ENCODE measurements around the gene TECTB. TPM values are rescaled to one million over a fixed set of nuclear protein-coding genes. Genes with fewer than 3 reads are reported as not detected.

The TECTB gene
- total RNA-seq, 2 donors from 2014 or later, result not detected

DNA sequence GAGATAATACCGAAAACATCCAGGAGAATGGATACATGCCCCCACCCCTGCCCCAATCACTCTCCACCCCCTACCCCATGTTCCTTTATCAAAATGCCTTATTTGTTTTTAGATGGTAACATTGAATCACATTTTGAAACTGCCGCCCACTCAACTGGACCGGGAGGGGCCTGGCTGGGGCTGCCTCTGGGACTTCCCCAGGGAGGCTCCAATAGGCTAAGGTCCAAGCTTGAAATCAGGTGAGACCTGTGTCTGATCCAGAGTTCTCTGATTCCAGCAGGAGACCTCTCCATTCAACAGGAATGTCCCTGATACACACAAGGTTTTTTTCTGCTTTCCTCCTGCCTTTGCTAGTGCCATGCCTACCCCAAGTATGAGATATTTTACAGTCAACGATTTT is 47.0 kb downstream of the TECTB start:
- Mint-ChIP-seq H3K27ac (no peak overlapping the region), H3K9me3 (no peaks in the 10 kb centered on the region)
- DNase-seq, result no peak

DNA sequence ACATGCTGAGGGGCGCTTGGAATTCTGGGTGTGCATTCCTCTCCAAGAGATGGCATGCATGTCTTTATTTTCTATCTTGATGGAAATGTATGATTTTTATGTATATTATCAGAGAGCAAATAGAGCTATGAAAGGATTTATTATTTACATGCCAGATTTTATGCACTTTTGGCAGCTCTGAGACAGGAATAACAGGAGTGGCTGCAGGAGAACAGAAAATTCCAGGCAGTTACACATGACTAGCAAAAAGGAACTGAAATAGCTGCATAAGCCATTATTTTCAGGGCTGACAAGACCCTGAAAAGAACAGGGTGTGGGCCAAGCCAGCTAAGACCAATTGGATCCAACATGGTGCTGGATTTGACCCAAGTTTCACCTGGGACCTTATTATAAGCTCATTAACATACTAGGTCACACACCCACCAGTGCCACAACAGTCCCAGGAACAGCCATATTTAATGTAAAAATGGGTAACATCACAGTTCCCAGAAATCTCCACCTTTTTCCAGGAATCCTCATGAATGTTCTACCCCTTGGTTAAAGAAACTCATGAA is 47.5 kb downstream of the TECTB start:
- Mint-ChIP-seq H3K9me3 (no peaks in the 10 kb centered on the region), H3K36me3 (ENCODE audit: low read depth) (no peaks in the 10 kb centered on the region), H3K27me3 (ENCODE audit: insufficient read depth) (peaks cover 8% of the 10 kb centered on the region), H3K27ac (no peak overlapping the region), H3K4me3 (no peak overlapping the region), H3K4me1 (peaks cover 9% of the 10 kb centered on the region)
- no peaks in the 10 kb centered on the region for H3K27me3 ChIP-seq (ENCODE audit: control insufficient read depth, insufficient read depth, low read length, poor library complexity, severe bottlenecking)
- peaks cover 9% of the 10 kb centered on the region for H3K4me1 ChIP-seq (ENCODE audit: control insufficient read depth, insufficient read depth, low read length)
- no peak overlapping the region for H3K9ac ChIP-seq (ENCODE audit: extremely low read depth, low read length, poor library complexity, severe bottlenecking)
- no peaks in the 10 kb centered on the region for H3K9me3 ChIP-seq (ENCODE audit: control insufficient read depth, low read length)
- no peaks in the 10 kb centered on the region for H3K36me3 ChIP-seq (ENCODE audit: control insufficient read depth, insufficient read depth, low read length)
- 94 to 100% methylated on average over 1 of the region's 1 CpG for WGBS, 2 experiments (ENCODE audit: insufficient coverage in 1 of 2, insufficient read length in 1 of 2)
- H3K27ac ChIP-seq (ENCODE audit: low read depth, low read length), result no peak overlapping the region
- H3K4me3 ChIP-seq (ENCODE audit: low read length), result no peak overlapping the region
- TF ChIP-seq, protein P1, sequence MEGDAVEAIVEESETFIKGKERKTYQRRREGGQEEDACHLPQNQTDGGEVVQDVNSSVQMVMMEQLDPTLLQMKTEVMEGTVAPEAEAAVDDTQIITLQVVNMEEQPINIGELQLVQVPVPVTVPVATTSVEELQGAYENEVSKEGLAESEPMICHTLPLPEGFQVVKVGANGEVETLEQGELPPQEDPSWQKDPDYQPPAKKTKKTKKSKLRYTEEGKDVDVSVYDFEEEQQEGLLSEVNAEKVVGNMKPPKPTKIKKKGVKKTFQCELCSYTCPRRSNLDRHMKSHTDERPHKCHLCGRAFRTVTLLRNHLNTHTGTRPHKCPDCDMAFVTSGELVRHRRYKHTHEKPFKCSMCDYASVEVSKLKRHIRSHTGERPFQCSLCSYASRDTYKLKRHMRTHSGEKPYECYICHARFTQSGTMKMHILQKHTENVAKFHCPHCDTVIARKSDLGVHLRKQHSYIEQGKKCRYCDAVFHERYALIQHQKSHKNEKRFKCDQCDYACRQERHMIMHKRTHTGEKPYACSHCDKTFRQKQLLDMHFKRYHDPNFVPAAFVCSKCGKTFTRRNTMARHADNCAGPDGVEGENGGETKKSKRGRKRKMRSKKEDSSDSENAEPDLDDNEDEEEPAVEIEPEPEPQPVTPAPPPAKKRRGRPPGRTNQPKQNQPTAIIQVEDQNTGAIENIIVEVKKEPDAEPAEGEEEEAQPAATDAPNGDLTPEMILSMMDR (conservative IDR thresholded peaks at IDR 0.05), result no peak
- DNase-seq, result no peak

More for the DNA sequence above, 47.0 kb downstream of the TECTB start:
- TF ChIP-seq, protein P1 (conservative IDR thresholded peaks at IDR 0.05), result no peak
- WGBS, 2 experiments (ENCODE audit: insufficient coverage in 1 of 2, insufficient read length in 1 of 2), result 81 to 91% methylated on average over 2 to 4 of the region's 4 CpGs
- no peak overlapping the region for H3K9ac ChIP-seq (ENCODE audit: extremely low read depth, low read length, poor library complexity, severe bottlenecking)
- H3K27ac ChIP-seq (ENCODE audit: low read depth, low read length), result no peak overlapping the region
- Mint-ChIP-seq H3K27me3 (ENCODE audit: insufficient read depth) (peaks cover 8% of the 10 kb centered on the region), H3K4me1 (peaks cover 3% of the 10 kb centered on the region), H3K36me3 (ENCODE audit: low read depth) (no peaks in the 10 kb centered on the region), H3K4me3 (no peak overlapping the region)
- no peaks in the 10 kb centered on the region for H3K9me3 ChIP-seq (ENCODE audit: control insufficient read depth, low read length)
- no peaks in the 10 kb centered on the region for H3K36me3 ChIP-seq (ENCODE audit: control insufficient read depth, insufficient read depth, low read length)
- H3K4me1 ChIP-seq (ENCODE audit: control insufficient read depth, insufficient read depth, low read length), result peaks cover 7% of the 10 kb centered on the region
- no peak overlapping the region for H3K4me3 ChIP-seq (ENCODE audit: low read length)
- H3K27me3 ChIP-seq (ENCODE audit: control insufficient read depth, insufficient read depth, low read length, poor library complexity, severe bottlenecking), result no peaks in the 10 kb centered on the region

DNA sequence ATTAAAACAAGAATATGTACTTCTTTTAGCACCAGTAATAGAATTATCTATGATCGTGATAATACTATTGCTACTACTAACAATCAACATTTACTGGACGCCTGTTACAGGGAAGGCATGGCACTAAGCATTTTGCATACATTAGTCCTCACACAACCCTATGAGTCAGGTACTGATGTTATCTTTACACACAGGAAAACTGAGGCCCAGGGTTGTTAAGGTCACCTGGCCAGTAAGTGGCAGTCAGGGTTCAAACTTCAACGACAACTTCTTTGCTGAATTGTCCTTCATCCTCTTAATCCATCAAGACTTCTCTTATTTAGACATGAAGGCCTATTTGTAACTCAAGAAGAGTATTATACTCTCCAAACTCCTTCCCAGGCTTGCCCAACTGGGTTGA is 48.8 kb downstream of the TECTB start:
- Histone ChIP-seq H3K9ac (ENCODE audit: extremely low read depth, low read length, poor library complexity, severe bottlenecking) (no peak overlapping the region), H3K9me3 (ENCODE audit: control insufficient read depth, low read length) (no peaks in the 10 kb centered on the region), H3K4me1 (ENCODE audit: control insufficient read depth, insufficient read depth, low read length) (peaks cover 14% of the 10 kb centered on the region), H3K27ac (ENCODE audit: low read depth, low read length) (no peak overlapping the region), H3K4me3 (ENCODE audit: low read length) (no peak overlapping the region), H3K36me3 (ENCODE audit: control insufficient read depth, insufficient read depth, low read length) (no peaks in the 10 kb centered on the region), H3K27me3 (ENCODE audit: control insufficient read depth, insufficient read depth, low read length, poor library complexity, severe bottlenecking) (no peaks in the 10 kb centered on the region)
- no peak for DNase-seq
- 92 to 97% methylated on average over 3 of the region's 3 CpGs for WGBS, 2 experiments (ENCODE audit: insufficient coverage in 1 of 2, insufficient read length in 1 of 2)
- H3K27me3 Mint-ChIP-seq (ENCODE audit: insufficient read depth), result peaks cover 4% of the 10 kb centered on the region
- H3K4me3 Mint-ChIP-seq, result no peak overlapping the region
- H3K4me1 Mint-ChIP-seq, result peaks cover 13% of the 10 kb centered on the region
- H3K27ac Mint-ChIP-seq, result no peak overlapping the region
- TF ChIP-seq, protein P1 (conservative IDR thresholded peaks at IDR 0.05), result no peak
- H3K9me3 Mint-ChIP-seq, result no peaks in the 10 kb centered on the region
- H3K36me3 Mint-ChIP-seq (ENCODE audit: low read depth), result no peaks in the 10 kb centered on the region

All from endodermal cell (in vitro differentiated cells).